HEK293 (cell line): ENCODE data around the gene KCNMA1.

Experiments used
- CTCF ChIA-PET: fragments of 350-600 bp; formaldehyde crosslinking; extraction: SDS; loops from one replicate; lab custom pipeline; 2021; ENCODE audit warnings: antibody characterized with exemption; lab: Yijun Ruan, JAX
- POLR2A ChIA-PET: fragments of 300-600 bp; formaldehyde crosslinking; extraction: SDS; loops from one replicate; lab custom pipeline; 2020; ENCODE audit warnings: antibody characterized with exemption, inconsistent platforms; lab: Yijun Ruan, JAX
- H3K27ac ChIP-seq: fragments of 200-500 bp; sonication (Bioruptor generic); 2 replicates; pipeline ENCODE4 v1.5.1; 2014; ENCODE audit warnings: low read depth, low read length, control low read depth, inconsistent platforms; ENCODE audit errors: extremely low read depth
- H3K36me3 ChIP-seq, 2 experiments: fragments of 200-500 bp in 1 of 2; sonication (Bioruptor generic) in 1 of 2; 1 replicate in 1 of 2; 2 replicates in 1 of 2; pipeline ENCODE4 v1.5.1; 2014 to 2017; ENCODE audit warnings: inconsistent platforms in 2 of 2, low read length in 2 of 2; ENCODE audit not compliant: control insufficient read depth in 2 of 2, insufficient read depth in 1 of 2
- H3K4me1 ChIP-seq: fragments of 200-500 bp; sonication (Bioruptor generic); 2 replicates; pipeline ENCODE4 v1.5.1; 2014; ENCODE audit warnings: mild to moderate bottlenecking, low read length, inconsistent platforms; ENCODE audit not compliant: control insufficient read depth, insufficient read depth
- H3K4me3 ChIP-seq: 2 replicates; pipeline ENCODE4 v1.5.1; 2011; ENCODE audit warnings: low read depth, mild to moderate bottlenecking, control low read depth, low read length, moderate library complexity
- H3K9me3 ChIP-seq: fragments of 200-500 bp; sonication (Bioruptor generic); 2 replicates; pipeline ENCODE4 v1.5.1; 2014; ENCODE audit warnings: low read depth, low read length, inconsistent platforms; ENCODE audit not compliant: control insufficient read depth, insufficient read depth
- FEZF1 ChIP-seq: fragments of 450-650 bp; formaldehyde crosslinking; IDR thresholded peaks from 2 replicates; pipeline ENCODE4 v1.5.1; 2016; ENCODE audit warnings: missing biosample characterization, missing genetic modification characterization
- ZIC2 ChIP-seq: fragments of 450-650 bp; formaldehyde crosslinking; IDR thresholded peaks from 2 replicates; pipeline ENCODE4 v1.5.1; 2016; ENCODE audit warnings: missing biosample characterization, missing genetic modification characterization
- ZNF138 ChIP-seq: fragments of 450-650 bp; formaldehyde crosslinking; IDR thresholded peaks from 2 replicates; pipeline ENCODE4 v1.5.1; 2016; ENCODE audit warnings: missing biosample characterization, missing genetic modification characterization, borderline replicate concordance
- ZNF174 ChIP-seq: fragments of 450-650 bp; formaldehyde crosslinking; IDR thresholded peaks from 2 replicates; pipeline ENCODE4 v1.5.0; 2017; ENCODE audit warnings: missing biosample characterization, mild to moderate bottlenecking, missing genetic modification characterization
- ZNF274 ChIP-seq, 2 experiments: fragments of 200-500 bp in 1 of 2; fragments of 450-650 bp in 1 of 2; sonication (Bioruptor generic) in 1 of 2; formaldehyde crosslinking in 1 of 2; IDR thresholded peaks; 2 replicates each; pipeline versions ENCODE4 v1.5.1 to v1.6.1; 2014 to 2016; ENCODE audit warnings: borderline replicate concordance in 1 of 2, inconsistent platforms in 1 of 2, low read length in 1 of 2, missing biosample characterization in 1 of 2, missing genetic modification characterization in 1 of 2
- ZNF391 ChIP-seq: fragments of 450-650 bp; formaldehyde crosslinking; IDR thresholded peaks from 2 replicates; pipeline ENCODE4 v1.5.1; 2016; ENCODE audit warnings: low read depth, missing biosample characterization, missing genetic modification characterization, borderline replicate concordance
- ZNF416 ChIP-seq: fragments of 450-650 bp; formaldehyde crosslinking; IDR thresholded peaks from 2 replicates; pipeline ENCODE4 v1.5.1; 2016; ENCODE audit warnings: missing biosample characterization, missing genetic modification characterization
- ZNF423 ChIP-seq: fragments of 450-650 bp; formaldehyde crosslinking; IDR thresholded peaks from 2 replicates; pipeline ENCODE4 v1.5.1; 2016; ENCODE audit warnings: missing biosample characterization, missing genetic modification characterization
- ZNF426 ChIP-seq: fragments of 450-650 bp; formaldehyde crosslinking; IDR thresholded peaks from 2 replicates; pipeline ENCODE4 v1.5.1; 2017; ENCODE audit warnings: missing biosample characterization, missing genetic modification characterization, mild to moderate bottlenecking, inconsistent platforms, moderate library complexity
- ZNF473 ChIP-seq: fragments of 450-650 bp; formaldehyde crosslinking; IDR thresholded peaks from 2 replicates; pipeline ENCODE4 v1.5.1; 2017; ENCODE audit warnings: missing biosample characterization, missing genetic modification characterization
- ZNF48 ChIP-seq: fragments of 450-650 bp; formaldehyde crosslinking; IDR thresholded peaks from 2 replicates; pipeline ENCODE4 v1.5.1; 2016; ENCODE audit warnings: missing biosample characterization, missing genetic modification characterization
- ZNF529 ChIP-seq: fragments of 450-650 bp; formaldehyde crosslinking; IDR thresholded peaks from 2 replicates; pipeline ENCODE4 v1.5.1; 2017; ENCODE audit warnings: missing genetic modification characterization, missing biosample characterization; ENCODE audit not compliant: insufficient replicate concordance
- ZNF560 ChIP-seq: fragments of 450-650 bp; formaldehyde crosslinking; IDR thresholded peaks from 2 replicates; pipeline ENCODE4 v1.5.1; 2017; ENCODE audit warnings: missing biosample characterization, missing genetic modification characterization, borderline replicate concordance
- ZNF600 ChIP-seq: fragments of 450-650 bp; formaldehyde crosslinking; IDR thresholded peaks from 2 replicates; pipeline ENCODE4 v1.5.1; 2016; ENCODE audit warnings: missing biosample characterization, missing genetic modification characterization
- ZSCAN23 ChIP-seq: fragments of 450-650 bp; formaldehyde crosslinking; IDR thresholded peaks from 2 replicates; pipeline ENCODE4 v1.5.1; 2016; ENCODE audit warnings: missing biosample characterization, missing genetic modification characterization
- ZSCAN30 ChIP-seq: fragments of 450-650 bp; IDR thresholded peaks from 2 replicates; pipeline ENCODE4 v1.5.1; 2018; ENCODE audit warnings: missing biosample characterization, mild to moderate bottlenecking, missing genetic modification characterization, moderate library complexity
- ZXDB ChIP-seq: fragments of 450-650 bp; formaldehyde crosslinking; IDR thresholded peaks from 2 replicates; pipeline ENCODE4 v1.5.1; 2016; ENCODE audit warnings: missing biosample characterization, missing genetic modification characterization
- TF ChIP-seq, protein P1 (sequence below): fragments of 450-650 bp; formaldehyde crosslinking; IDR thresholded peaks from 2 replicates; pipeline ENCODE4 v1.5.1; 2016; ENCODE audit warnings: missing biosample characterization, missing genetic modification characterization, low read depth
- TF ChIP-seq, protein P2 (sequence below): fragments of 450-650 bp; formaldehyde crosslinking; IDR thresholded peaks from 2 replicates; pipeline ENCODE4 v1.5.1; 2016; ENCODE audit warnings: missing biosample characterization, missing genetic modification characterization

The KCNMA1 gene

GRCh38 chr10:77561991-77562390 is 75.6 kb downstream of the KCNMA1 start:
- Histone ChIP-seq H3K36me3 (no peaks in the 10 kb centered on the region), H3K4me1 (no peaks in the 10 kb centered on the region), H3K9me3 (no peaks in the 10 kb centered on the region), H3K4me3 (no peak overlapping the region), H3K27ac (no peak overlapping the region)
- CTCF ChIA-PET: interaction anchor here (1.5 kb wide), 1 partner anchor 79 kb away, joined by 3 read pairs; no protein-coding TSS in a partner anchor
- TF ChIP-seq ZNF423 (no peak), ZNF274 (IDR thresholded peaks at IDR 0.05; ENCODE audit: low read length) (no peak), ZNF274 (tag by site-specific recombination; IDR thresholded peaks at IDR 0.05; ENCODE audit: borderline replicate concordance) (no peak), FEZF1 (tag by site-specific recombination) (no peak), ZNF600 (tag by site-specific recombination) (no peak), ZXDB (no peak), ZNF174 (no peak), ZSCAN23 (tag by site-specific recombination) (no peak), ZNF138 (tag by site-specific recombination) (no peak)
- POLR2A ChIA-PET: no interaction called here

DNA sequence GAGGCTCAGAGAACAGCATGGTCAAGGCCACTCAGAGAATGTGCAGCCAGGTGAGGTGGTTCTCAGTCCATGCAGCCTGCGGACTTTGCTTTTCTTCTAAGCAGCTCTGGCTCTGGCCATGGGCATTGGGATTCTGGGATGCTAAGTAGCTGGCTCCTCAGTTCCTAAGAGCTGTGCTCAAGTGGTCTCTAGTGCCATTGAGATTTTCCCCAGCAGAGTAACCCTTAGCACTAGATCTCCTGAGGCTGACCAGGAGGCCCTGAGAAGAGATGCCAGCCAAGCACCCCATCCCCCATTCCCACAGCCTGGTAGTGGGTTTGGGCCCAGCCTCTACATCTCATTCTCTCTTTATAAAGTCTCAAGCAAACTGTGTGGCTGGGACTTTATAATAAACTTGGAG is 77.1 kb downstream of the KCNMA1 start:
- POLR2A ChIA-PET: no interaction called here
- CTCF ChIA-PET: interaction anchor here (0.6 to 1.5 kb wide), 2 partner anchors 81 to 537 kb away, joined by 3 read pairs; no protein-coding TSS in a partner anchor
- no peaks in the 10 kb centered on the region for H3K4me1 ChIP-seq
- H3K4me3 ChIP-seq: no peak overlapping the region
- TF ChIP-seq ZSCAN30 (tag by site-specific recombination): no peak
- no peak for TF ChIP-seq ZNF416 (tag by site-specific recombination)
- TF ChIP-seq ZIC2: no peak
- TF ChIP-seq ZNF529: no peak
- TF ChIP-seq ZNF391 (tag by site-specific recombination): no peak
- TF ChIP-seq, protein P1, sequence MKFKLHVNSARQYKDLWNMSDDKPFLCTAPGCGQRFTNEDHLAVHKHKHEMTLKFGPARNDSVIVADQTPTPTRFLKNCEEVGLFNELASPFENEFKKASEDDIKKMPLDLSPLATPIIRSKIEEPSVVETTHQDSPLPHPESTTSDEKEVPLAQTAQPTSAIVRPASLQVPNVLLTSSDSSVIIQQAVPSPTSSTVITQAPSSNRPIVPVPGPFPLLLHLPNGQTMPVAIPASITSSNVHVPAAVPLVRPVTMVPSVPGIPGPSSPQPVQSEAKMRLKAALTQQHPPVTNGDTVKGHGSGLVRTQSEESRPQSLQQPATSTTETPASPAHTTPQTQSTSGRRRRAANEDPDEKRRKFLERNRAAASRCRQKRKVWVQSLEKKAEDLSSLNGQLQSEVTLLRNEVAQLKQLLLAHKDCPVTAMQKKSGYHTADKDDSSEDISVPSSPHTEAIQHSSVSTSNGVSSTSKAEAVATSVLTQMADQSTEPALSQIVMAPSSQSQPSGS (tag by site-specific recombination): no peak
- no peak for TF ChIP-seq ZNF473 (tag by site-specific recombination)
- TF ChIP-seq ZNF560: no peak
- no peak overlapping the region for H3K27ac ChIP-seq
- no peaks in the 10 kb centered on the region for H3K36me3 ChIP-seq
- no peaks in the 10 kb centered on the region for H3K9me3 ChIP-seq

DNA sequence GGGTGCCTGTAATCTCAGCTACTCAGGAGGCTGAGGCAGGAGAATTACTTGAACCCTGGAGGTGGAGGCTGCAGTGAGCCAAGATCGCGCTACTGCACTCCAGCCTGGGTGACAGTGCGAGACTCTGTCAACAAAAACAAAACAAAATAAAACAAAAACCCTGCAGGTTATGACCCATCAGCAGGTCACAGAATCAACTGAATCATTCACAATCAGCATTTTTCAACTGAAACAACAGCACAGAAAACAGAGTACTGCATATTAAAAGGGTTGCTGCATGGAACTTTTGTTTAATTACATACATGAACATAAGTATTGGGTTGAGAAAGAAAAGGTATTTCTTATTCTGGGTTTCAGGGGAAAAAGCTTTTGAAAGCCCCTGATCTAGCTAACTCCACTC is 77.6 kb downstream of the KCNMA1 start:
- TF ChIP-seq ZNF48 (no peak), ZNF426 (tag by site-specific recombination) (no peak)
- TF ChIP-seq, protein P2, sequence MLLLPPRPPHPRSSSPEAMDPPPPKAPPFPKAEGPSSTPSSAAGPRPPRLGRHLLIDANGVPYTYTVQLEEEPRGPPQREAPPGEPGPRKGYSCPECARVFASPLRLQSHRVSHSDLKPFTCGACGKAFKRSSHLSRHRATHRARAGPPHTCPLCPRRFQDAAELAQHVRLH (tag by site-specific recombination): no peak
- H3K4me3 ChIP-seq: no peak overlapping the region

More for the DNA sequence above, 77.6 kb downstream of the KCNMA1 start:
- Histone ChIP-seq H3K4me1 (no peaks in the 10 kb centered on the region), H3K9me3 (no peaks in the 10 kb centered on the region), H3K36me3 (no peaks in the 10 kb centered on the region), H3K27ac (no peak overlapping the region)
- POLR2A ChIA-PET: no interaction called here
- CTCF ChIA-PET: interaction anchor here (0.7 kb wide), 1 partner anchor 97 kb away, joined by 3 read pairs; no protein-coding TSS in a partner anchor
